PC-9 (cell line): ENCODE measurements around the gene EGFLAM.

Experiments used
- EZH2 ChIP-seq: fragments of 200-600 bp; sonication (generic); IDR thresholded peaks from 2 replicates; pipeline ENCODE4 v1.8.0; 2017; ENCODE audit warnings: antibody characterized with exemption, low read depth
- TF ChIP-seq, protein P1 (sequence below): fragments of 200-600 bp; sonication (generic); conservative IDR thresholded peaks from 2 replicates; pipeline ENCODE4 v1.6.1; 2017; ENCODE audit warnings: mixed run types, antibody characterized with exemption, mild to moderate bottlenecking, moderate library complexity

- TF ChIP-seq, protein P1, sequence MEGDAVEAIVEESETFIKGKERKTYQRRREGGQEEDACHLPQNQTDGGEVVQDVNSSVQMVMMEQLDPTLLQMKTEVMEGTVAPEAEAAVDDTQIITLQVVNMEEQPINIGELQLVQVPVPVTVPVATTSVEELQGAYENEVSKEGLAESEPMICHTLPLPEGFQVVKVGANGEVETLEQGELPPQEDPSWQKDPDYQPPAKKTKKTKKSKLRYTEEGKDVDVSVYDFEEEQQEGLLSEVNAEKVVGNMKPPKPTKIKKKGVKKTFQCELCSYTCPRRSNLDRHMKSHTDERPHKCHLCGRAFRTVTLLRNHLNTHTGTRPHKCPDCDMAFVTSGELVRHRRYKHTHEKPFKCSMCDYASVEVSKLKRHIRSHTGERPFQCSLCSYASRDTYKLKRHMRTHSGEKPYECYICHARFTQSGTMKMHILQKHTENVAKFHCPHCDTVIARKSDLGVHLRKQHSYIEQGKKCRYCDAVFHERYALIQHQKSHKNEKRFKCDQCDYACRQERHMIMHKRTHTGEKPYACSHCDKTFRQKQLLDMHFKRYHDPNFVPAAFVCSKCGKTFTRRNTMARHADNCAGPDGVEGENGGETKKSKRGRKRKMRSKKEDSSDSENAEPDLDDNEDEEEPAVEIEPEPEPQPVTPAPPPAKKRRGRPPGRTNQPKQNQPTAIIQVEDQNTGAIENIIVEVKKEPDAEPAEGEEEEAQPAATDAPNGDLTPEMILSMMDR, result no peak
- TF ChIP-seq EZH2, result no peak
These were observed 118.0 kb downstream of the EGFLAM start for GRCh38 chr5:38376404-38376803.
